Heart right ventricle (tissue), 16 donors: ENCODE results near the gene ANP32B. TPM values are rescaled to one million over a fixed set of nuclear protein-coding genes. Genes with fewer than 3 reads are reported as not detected.

Experiments used
- ATAC-seq, 8 donors: fragments of 200-7000 bp; cut with Tn5 transposase; one replicate each; pipeline ENCODE4 v1.9.1; 2020; ENCODE audit warnings: mild to moderate bottlenecking in 8 of 8, moderate library complexity in 8 of 8, moderate number of reproducible peaks in 1 of 8
- DNase-seq, 2 donors: peaks; one replicate each; pipeline ENCODE4 v3.0.0-alpha.2; 2020
- H3K27ac ChIP-seq, 10 donors: fragments of 200-600 bp; sonication (generic) in 2 of 10; one replicate each; pipeline versions ENCODE4 v1.5.0 to v1.8.0; 2020 to 2022; ENCODE audit warnings: mild to moderate bottlenecking in 3 of 10
- H3K27me3 ChIP-seq, 7 donors: fragments of 200-600 bp; one replicate each; pipeline ENCODE4 v1.8.0; 2021 to 2022; ENCODE audit warnings: mild to moderate bottlenecking in 2 of 7
- H3K36me3 ChIP-seq, 9 donors: fragments of 200-600 bp; sonication (generic) in 1 of 9; one replicate each; pipeline versions ENCODE4 v1.5.0 to v1.8.0; 2020 to 2022; ENCODE audit warnings: mild to moderate bottlenecking in 2 of 9
- H3K4me1 ChIP-seq, 9 donors: fragments of 200-600 bp; sonication (generic) in 1 of 9; one replicate each; pipeline versions ENCODE4 v1.5.0 to v1.8.0; 2020 to 2022; ENCODE audit warnings: mild to moderate bottlenecking in 4 of 9
- H3K4me3 ChIP-seq, 10 donors: fragments of 200-600 bp; sonication (generic) in 2 of 10; one replicate each; pipeline versions ENCODE4 v1.5.0 to v1.8.0; 2020 to 2022; ENCODE audit warnings: mild to moderate bottlenecking in 7 of 10, moderate library complexity in 2 of 10
- H3K9me3 ChIP-seq, 11 donors: fragments of 200-600 bp in 10 of 11; sonication (generic) in 2 of 11; one replicate each; pipeline versions ENCODE4 v1.5.0 to v1.8.0; 2013 to 2022; ENCODE audit warnings: mild to moderate bottlenecking in 2 of 11, control low read depth in 1 of 11, moderate library complexity in 1 of 11
- WGBS, 2 donors: extraction: QIAGEN DNeasy Blood & Tissue Kit; methylation state at CpG; one replicate each; pipeline ENCODE4 v1.1.7; 2013; ENCODE audit warnings: inconsistent platforms in 1 of 2; 5-methylcytosine and 5-hydroxymethylcytosine counted together
- intact Hi-C, 10 donors: fragments of 100-400 bp; cut with DNase I; formaldehyde crosslinking; loops; one replicate each; pipeline versions ENCODE4 v1.11.1 to v1.14.2; 2022
- polyA plus RNA-seq, 2 donors: library from polyadenylated mRNA; stranded (reverse); fragments of 200-250 nt; gene quantifications; one replicate each; pipeline ENCODE4 v1.2.3, GENCODE V29; 2013
- total RNA-seq, 10 donors: library from RNA; stranded (reverse); fragmentation: NEBNext Ultra II Directional in 3 of 10; extraction: Animal tissue kit (Norgen Biotek cat#: 25700) in 3 of 10; gene quantifications; one replicate each; pipeline versions ENCODE4 v1.2.1 to v1.2.4, GENCODE V29; 2021 to 2023
- TF ChIP-seq, protein P1 (sequence below), 9 donors: fragments of 200-600 bp; sonication (generic) in 2 of 9; IDR thresholded peaks; one replicate each; pipeline versions ENCODE4 v1.5.0 to v1.8.0; 2021 to 2022; ENCODE audit warnings: antibody characterized with exemption in 9 of 9, mild to moderate bottlenecking in 5 of 9, moderate library complexity in 1 of 9
- donor health status: Arrhythmogenic right ventricular cardiomyopathy.
- donor health status: ischemic (EF 13 %, LVEDD 7.1; RV severe dilation, severe dysfunction).
- donor health status: healthy with polysubstance abuse.
- donor health status: DM: no; HTN: yes; CAD: no.
- donor health status: DM: no; HTN: no; CAD: no.
- donor health status: ischemic (EF 25% LVEDD 6.9; RV normal size, moderate dysfunction).
- donor health status: ischemic (EF 25% LVEDD 5.7; RV mildly dilated, moderate dysfunction).
- donor health status: healthy.
- donor health status: DM: yes; HTN: yes; CAD: no.
- donor health status: Ischemic cardiomyopathy.
- donor health status: ischemic (EF 35%, LVEDD 5.7; RV mildly dilated, moderate dysfunction).
- donor health status: nonischemic (EF 11% LVEDD 7.7; RV severe dilation, severe dysfunction).
- donor health status: DM: yes; HTN: yes; CAD: no.
- donor health status: PGD.
- donor health status: ischemic (EF 29% LVEDD 5.4; RV normal size, mild dysfunction).
- donor health status: nonischemic (EF 23%, LVEDD 6.1; RV moderate dilation, normal function).

ANP32B gene
- total and polyA plus RNA-seq, 12 donors = 48.2 to 69.3 (median 61.2) TPM

DNA sequence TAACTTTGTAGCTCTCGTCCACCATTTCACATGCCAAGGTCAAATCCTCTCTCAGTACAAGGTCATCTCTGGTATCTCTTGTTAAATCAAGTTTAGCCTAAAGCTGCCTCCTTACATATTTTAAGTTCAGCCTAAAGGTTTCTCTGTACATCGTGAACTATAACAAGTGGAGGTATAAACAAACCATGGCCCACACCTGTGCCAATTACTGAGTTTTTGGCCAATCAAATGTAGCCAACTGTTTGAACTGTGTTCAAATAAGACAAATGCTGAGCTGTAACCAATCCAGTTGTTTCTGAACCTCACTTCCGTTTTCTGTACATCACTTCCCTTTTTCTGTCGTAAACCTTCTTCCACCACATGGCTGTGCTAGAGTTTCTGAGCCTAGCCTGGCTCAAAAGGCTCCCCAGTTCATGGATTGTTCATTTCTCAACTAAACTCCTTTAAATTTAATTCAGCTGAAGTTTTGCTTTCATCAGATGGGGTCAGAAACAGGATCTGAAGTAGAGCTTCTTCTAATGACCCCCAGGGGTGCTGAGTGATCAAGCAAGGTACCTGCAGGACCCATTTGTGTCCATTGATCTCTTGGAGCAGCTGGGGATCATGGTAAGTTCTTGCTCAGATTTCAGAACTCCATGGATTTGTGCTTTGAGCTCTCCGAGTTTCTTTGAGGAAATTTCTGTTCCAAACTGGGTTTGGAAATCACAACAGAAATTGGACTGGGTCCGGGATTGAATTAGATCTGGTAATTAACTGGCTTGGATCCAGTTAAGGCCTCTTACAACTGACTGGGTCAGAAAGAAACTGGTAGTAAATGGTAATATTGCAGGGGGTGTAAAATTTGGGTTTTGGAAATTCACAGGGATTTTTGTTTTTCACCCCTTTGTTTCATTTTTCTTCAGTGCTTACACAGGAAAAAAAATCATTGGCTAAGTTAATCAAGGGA, 62.4 kb downstream of the ANP32B start:
- H3K4me3 ChIP-seq = peak overlapping the region in 1 of 10 donors; percentile 42
- H3K27ac ChIP-seq = peak overlapping the region in 1 of 10 donors; percentile 72

DNA sequence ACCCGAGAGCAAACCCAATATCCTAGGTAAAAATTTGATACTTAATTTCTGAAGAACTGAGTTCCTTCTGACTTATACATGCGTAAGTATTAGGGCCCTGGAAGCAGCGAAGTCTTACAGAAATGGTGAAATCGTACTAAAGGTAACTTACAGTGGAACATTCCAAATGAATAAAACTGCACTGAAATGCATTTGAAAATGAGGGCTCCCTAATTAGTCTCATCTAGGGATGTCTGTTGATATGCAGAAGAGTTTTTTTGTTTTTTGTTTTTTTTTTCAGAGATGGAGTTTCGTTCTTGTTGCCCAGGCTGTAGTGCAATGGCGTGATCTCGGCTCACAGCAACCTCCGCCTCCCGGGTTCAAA, 63.0 kb downstream of the ANP32B start:
- Histone ChIP-seq H3K27me3 (peaks cover 0 to 2% (median 0%) of the 10 kb centered on the region in 7 donors), H3K4me1 (peaks cover 0 to 17% (median 0%) of the 10 kb centered on the region in 9 donors), H3K36me3 (no peaks in the 10 kb centered on the region), H3K4me3 (peak overlapping the region in 1 of 10 donors; percentile 42), H3K27ac (no peak overlapping the region), H3K9me3 (no peaks in the 10 kb centered on the region)
- TF ChIP-seq, protein P1, sequence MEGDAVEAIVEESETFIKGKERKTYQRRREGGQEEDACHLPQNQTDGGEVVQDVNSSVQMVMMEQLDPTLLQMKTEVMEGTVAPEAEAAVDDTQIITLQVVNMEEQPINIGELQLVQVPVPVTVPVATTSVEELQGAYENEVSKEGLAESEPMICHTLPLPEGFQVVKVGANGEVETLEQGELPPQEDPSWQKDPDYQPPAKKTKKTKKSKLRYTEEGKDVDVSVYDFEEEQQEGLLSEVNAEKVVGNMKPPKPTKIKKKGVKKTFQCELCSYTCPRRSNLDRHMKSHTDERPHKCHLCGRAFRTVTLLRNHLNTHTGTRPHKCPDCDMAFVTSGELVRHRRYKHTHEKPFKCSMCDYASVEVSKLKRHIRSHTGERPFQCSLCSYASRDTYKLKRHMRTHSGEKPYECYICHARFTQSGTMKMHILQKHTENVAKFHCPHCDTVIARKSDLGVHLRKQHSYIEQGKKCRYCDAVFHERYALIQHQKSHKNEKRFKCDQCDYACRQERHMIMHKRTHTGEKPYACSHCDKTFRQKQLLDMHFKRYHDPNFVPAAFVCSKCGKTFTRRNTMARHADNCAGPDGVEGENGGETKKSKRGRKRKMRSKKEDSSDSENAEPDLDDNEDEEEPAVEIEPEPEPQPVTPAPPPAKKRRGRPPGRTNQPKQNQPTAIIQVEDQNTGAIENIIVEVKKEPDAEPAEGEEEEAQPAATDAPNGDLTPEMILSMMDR (IDR thresholded peaks at IDR 0.05) = no peak
- WGBS, 2 donors = 96 to 97% methylated on average over 9 of the region's 9 CpGs
- intact Hi-C loops = no loop called here
- no peak for ATAC-seq
- no peak for DNase-seq

More for the DNA sequence above, 62.4 kb downstream of the ANP32B start:
- 68 to 73% methylated on average over 6 of the region's 6 CpGs for WGBS, 2 donors
- DNase-seq (no peak), ATAC-seq (no peak)
- intact Hi-C loops = no loop called here
- peaks cover 0 to 2% (median 0%) of the 10 kb centered on the region in 7 donors for H3K27me3 ChIP-seq
- H3K4me1 ChIP-seq = peaks cover 0 to 17% (median 0%) of the 10 kb centered on the region in 9 donors
- H3K9me3 ChIP-seq = no peaks in the 10 kb centered on the region
- TF ChIP-seq, protein P1 (IDR thresholded peaks at IDR 0.05) = peak in 1 of 9 donors; percentile 13
- H3K36me3 ChIP-seq = no peaks in the 10 kb centered on the region

DNA sequence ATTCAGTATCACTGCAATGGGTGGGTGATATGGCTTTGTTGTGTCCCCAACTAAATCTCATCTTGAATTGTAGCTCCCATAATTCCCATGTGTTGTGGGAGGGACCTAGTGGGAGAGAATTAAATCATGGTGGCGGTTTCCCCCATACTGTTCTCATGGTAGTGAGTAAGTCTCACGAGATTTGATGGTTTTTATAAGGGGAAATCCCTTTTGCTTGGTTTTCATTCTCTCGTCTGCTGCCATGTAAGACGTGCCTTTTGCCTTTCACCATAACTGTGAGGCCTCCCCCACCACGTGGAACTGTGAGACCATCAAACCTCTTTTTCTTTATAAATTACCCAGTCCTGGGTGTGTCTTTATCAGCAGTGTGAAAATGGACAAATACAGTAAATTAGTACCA, 63.9 kb downstream of the ANP32B start:
- TF ChIP-seq, protein P1 (IDR thresholded peaks at IDR 0.05) = no peak
- Histone ChIP-seq H3K4me1 (peaks cover 0 to 17% (median 0%) of the 10 kb centered on the region in 9 donors), H3K9me3 (no peaks in the 10 kb centered on the region), H3K4me3 (no peak overlapping the region), H3K36me3 (no peaks in the 10 kb centered on the region), H3K27ac (no peak overlapping the region), H3K27me3 (peaks cover 0 to under 1% (median 0%) of the 10 kb centered on the region in 7 donors)
- no peak for DNase-seq
- intact Hi-C loops = no loop called here
- 86 to 87% methylated on average over 5 of the region's 5 CpGs for WGBS, 2 donors
- ATAC-seq = no peak

DNA sequence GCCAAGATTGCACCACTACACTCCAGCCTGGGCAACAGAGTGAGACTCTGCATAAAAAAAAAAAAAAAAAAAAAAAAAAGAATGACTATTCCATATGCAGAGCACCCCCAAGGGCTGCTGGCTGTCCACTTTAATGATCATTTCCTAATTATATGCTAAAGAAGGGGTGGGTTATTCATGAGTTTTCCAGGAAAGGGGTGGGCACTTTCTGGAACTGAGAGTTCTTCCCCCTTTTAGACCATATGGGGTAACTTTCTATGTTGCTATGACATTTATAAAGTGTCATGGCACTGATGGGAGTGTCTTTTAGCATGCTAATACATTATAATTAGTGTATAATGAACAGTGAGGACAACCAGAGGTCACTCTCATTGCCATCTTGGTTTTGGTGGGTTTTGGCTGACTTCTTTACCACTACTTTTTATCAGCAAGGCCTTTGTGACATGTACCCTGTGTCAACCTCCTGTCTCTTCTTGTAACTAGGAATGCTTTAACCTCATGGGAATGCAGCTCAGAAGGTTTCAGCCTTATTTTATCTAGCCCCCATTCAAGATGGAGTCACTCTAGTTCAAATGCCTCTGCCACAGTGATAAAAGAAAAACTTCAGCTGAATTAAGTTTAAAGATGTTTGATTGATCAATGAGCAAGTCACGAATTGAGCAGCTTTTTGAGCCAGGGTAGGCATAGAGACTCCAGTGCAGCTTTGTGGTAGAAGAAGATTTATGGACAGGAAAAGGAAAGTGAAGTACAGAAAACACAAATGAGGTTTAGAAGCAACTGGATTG, 66.3 kb downstream of the ANP32B start:
- Histone ChIP-seq H3K36me3 (no peaks in the 10 kb centered on the region), H3K27ac (no peak overlapping the region), H3K4me3 (no peak overlapping the region), H3K9me3 (no peaks in the 10 kb centered on the region), H3K27me3 (no peaks in the 10 kb centered on the region), H3K4me1 (peaks cover 0 to 17% (median 0%) of the 10 kb centered on the region in 9 donors)
- WGBS, 2 donors = 74 to 86% methylated on average over 1 of the region's 1 CpG
- TF ChIP-seq, protein P1 (IDR thresholded peaks at IDR 0.05) = no peak
- ATAC-seq (no peak), DNase-seq (no peak)
- intact Hi-C loops = loop anchor here in 1 of 10 donors (10.0 kb wide), 1 partner anchor 205 kb away; the partner anchor contains the start of gene TBC1D2
